GM12878 (cell line): ENCODE results near the gene DAPK2. TPM values are rescaled to one million over a fixed set of nuclear protein-coding genes. Genes with fewer than 3 reads are reported as not detected.

Experiments
- ATAC-seq: fragments of 200-7000 bp; cut with Tn5 transposase; 3 replicates; pipeline ENCODE4 v1.9.1; 2020; ENCODE audit warnings: mild to moderate bottlenecking, moderate library complexity
- BruUV-seq: library from RNA; stranded (reverse); fragments of 400-500 nt; replicated peaks from 2 replicates; lab custom pipeline; 2021; lab: Mats Ljungman, UMichigan
- CTCF ChIA-PET: fragments of 300-600 bp; sonication (Branson Sonifier 250); formaldehyde crosslinking; extraction: SDS; loops from one replicate; lab custom pipeline; 2021; ENCODE audit warnings: inconsistent platforms; lab: Yijun Ruan, JAX
- POLR2A ChIA-PET: fragments of 350-600 bp; formaldehyde crosslinking; extraction: SDS; loops from one replicate; lab custom pipeline; 2021; ENCODE audit warnings: inconsistent platforms; lab: Charles Lee
- RAD21 ChIA-PET: fragments of 300-600 bp; sonication (Branson Sonifier 250); formaldehyde crosslinking; loops from one replicate; lab custom pipeline; 2023; ENCODE audit warnings: antibody characterized with exemption; ENCODE audit not compliant: unreplicated experiment; lab: Charles Lee
- SMC1A ChIA-PET: fragments of 300-600 bp; sonication (Branson Sonifier 250); formaldehyde crosslinking; loops from one replicate; lab custom pipeline; 2023; ENCODE audit not compliant: unreplicated experiment, uncharacterized antibody; lab: Charles Lee
- DNase-seq: peaks from one replicate; pipeline ENCODE4 v3.0.0-alpha.2; 2011; ENCODE audit warnings: low read depth, low spot score
- FAIRE-seq: peaks from 3 replicates; lab custom pipeline; 2011; peaks lifted over from hg19 to GRCh38; lab: Jason Lieb, UNC
- H2AFZ ChIP-seq: 2 replicates; pipeline ENCODE4 v1.6.0; 2011; ENCODE audit warnings: low read depth, low read length, control low read depth; ENCODE audit not compliant: control insufficient read depth
- H3K27ac ChIP-seq: 2 replicates; pipeline ENCODE4 v1.5.1; 2011; ENCODE audit warnings: control low read depth; ENCODE audit not compliant: control insufficient read depth, insufficient read depth
- H3K27me3 ChIP-seq, 2 experiments: replicated peaks in 1 of 2; 2 replicates each; pipeline versions ENCODE4 v1.6.0 to v1.6.1; 2011; ENCODE audit warnings: low read length in 1 of 2; ENCODE audit not compliant: control insufficient read depth in 2 of 2, insufficient read depth in 2 of 2
- H3K36me3 ChIP-seq, 2 experiments: 2 replicates each; pipeline ENCODE4 v1.5.1; 2011; ENCODE audit warnings: low read length in 1 of 2; ENCODE audit not compliant: control insufficient read depth in 2 of 2, insufficient read depth in 2 of 2
- H3K4me1 ChIP-seq: 2 replicates; pipeline ENCODE4 v1.6.1; 2011; ENCODE audit warnings: mild to moderate bottlenecking, low read length, moderate library complexity, mixed read lengths; ENCODE audit not compliant: control insufficient read depth, insufficient read depth
- H3K4me2 ChIP-seq: 2 replicates; pipeline ENCODE4 v1.6.0; 2011; ENCODE audit warnings: control low read depth; ENCODE audit not compliant: control insufficient read depth, insufficient read depth
- H3K4me3 ChIP-seq: fragments of 200-600 bp; sonication (generic); 2 replicates; pipeline ENCODE4 v1.5.1; 2016
- H3K79me2 ChIP-seq: 2 replicates; pipeline ENCODE4 v1.6.0; 2011; ENCODE audit warnings: low read length; ENCODE audit not compliant: control insufficient read depth, insufficient read depth
- H3K9ac ChIP-seq: 2 replicates; pipeline ENCODE4 v1.8.0; 2011; ENCODE audit warnings: low read length, control low read depth, mixed read lengths; ENCODE audit not compliant: control insufficient read depth, insufficient read depth
- H3K9me3 ChIP-seq: replicated peaks from 3 replicates; pipeline ENCODE4 v1.5.1; 2011; ENCODE audit warnings: mild to moderate bottlenecking, low read length; ENCODE audit not compliant: control insufficient read depth, insufficient read depth
- H4K20me1 ChIP-seq: 2 replicates; pipeline ENCODE4 v1.6.0; 2011; ENCODE audit not compliant: control insufficient read depth, insufficient read depth
- CHD1 ChIP-seq: IDR thresholded peaks from 2 replicates; pipeline ENCODE4 v1.6.1; 2012; ENCODE audit warnings: low read depth, low read length, improper control_type of control experiment
- E4F1 ChIP-seq: fragments of 450-650 bp; IDR thresholded peaks from 2 replicates; pipeline ENCODE4 v1.6.1; 2018; ENCODE audit warnings: borderline replicate concordance, mild to moderate bottlenecking; ENCODE audit not compliant: partially characterized antibody
- EGR1 ChIP-seq, 2 experiments: IDR thresholded peaks; 1 replicate in 1 of 2; 2 replicates in 1 of 2; pipeline ENCODE4 v1.6.1; 2011 to 2012; ENCODE audit warnings: low read depth in 2 of 2, low read length in 2 of 2, borderline replicate concordance in 1 of 2, mild to moderate bottlenecking in 1 of 2, moderate library complexity in 1 of 2
- HDAC6 ChIP-seq: fragments of 200-600 bp; sonication (generic); IDR thresholded peaks from one replicate; pipeline ENCODE4 v1.8.0; 2017; ENCODE audit warnings: antibody characterized with exemption; ENCODE audit not compliant: unreplicated experiment
- IKZF2 ChIP-seq, 2 experiments: fragments of 450-650 bp; IDR thresholded peaks; 2 replicates each; pipeline ENCODE4 v1.6.1; 2017; ENCODE audit warnings: mild to moderate bottlenecking in 2 of 2, moderate library complexity in 2 of 2
- MEF2B ChIP-seq: fragments of 450-650 bp; IDR thresholded peaks from 2 replicates; pipeline ENCODE4 v1.6.1; 2018; ENCODE audit warnings: mild to moderate bottlenecking, moderate library complexity; ENCODE audit not compliant: partially characterized antibody, poor library complexity, severe bottlenecking
- MYC ChIP-seq: IDR thresholded peaks from 2 replicates; pipeline ENCODE4 v1.6.1; 2011; ENCODE audit warnings: mild to moderate bottlenecking, low read length, moderate library complexity, inconsistent platforms; ENCODE audit not compliant: insufficient read depth, insufficient replicate concordance, insufficient read length, severe bottlenecking
- NBN ChIP-seq: fragments of 450-650 bp; IDR thresholded peaks from 2 replicates; pipeline ENCODE4 v1.6.1; 2016
- PKNOX1 ChIP-seq: fragments of 450-650 bp; IDR thresholded peaks from 2 replicates; pipeline ENCODE4 v1.6.1; 2016; ENCODE audit warnings: mild to moderate bottlenecking
- SP1 ChIP-seq: IDR thresholded peaks from one replicate; pipeline ENCODE4 v1.6.1; 2011; ENCODE audit warnings: low read depth, low read length
- WGBS: methylation state at CpG from one replicate; pipeline ENCODE4 v1.1.6; 2016; ENCODE audit warnings: low lambda C conversion rate; ENCODE audit not compliant: insufficient replicate concordance, insufficient coverage; ENCODE audit errors: missing lambda C conversion rate; 5-methylcytosine and 5-hydroxymethylcytosine counted together
- in situ Hi-C: fragments of 300-500 bp; cut with MboI; formaldehyde crosslinking; loops from 9 replicates; pipeline ENCODE4 v1.14.3; 2018; ENCODE audit warnings: mixed read lengths
- intact Hi-C: fragments of 100-400 bp; cut with micrococcal nuclease; formaldehyde crosslinking; loops from one replicate; pipeline ENCODE4 v1.14.2; 2022; ENCODE audit not compliant: unreplicated experiment
- polyA plus RNA-seq, 11 experiments: library from polyadenylated mRNA; depleted of rRNA in 4 of 11; unstranded in 6 of 11; stranded (reverse) in 5 of 11; fragments of >200 nt; fragmentation: Nextera tagmentation in 4 of 11; fragmentation: Illumina TruSeq in 1 of 11; extraction: Ambion mirVana in 4 of 11; extraction: Trizol in 1 of 11; gene quantifications; 1 replicate in 1 of 11; 2 replicates in 10 of 11; pipeline versions ENCODE4 v1.2.1 to v1.2.3, GENCODE V29; 2011 to 2016; ENCODE audit warnings: inconsistent platforms in 2 of 11, missing spikeins in 2 of 11, low read depth in 1 of 11
- total RNA-seq, 4 experiments: library from RNA; depleted of rRNA in 3 of 4; stranded (reverse); fragments of >200 nt in 3 of 4; fragmentation: Illumina TruSeq in 1 of 4; extraction: Trizol in 1 of 4; gene quantifications; 2 replicates each; pipeline versions ENCODE4 v1.2.1 to v1.2.3, GENCODE V29; 2013 to 2021

DAPK2 gene
- total and polyA plus RNA-seq, 10 of the 15 experiments (the other 5 are each of a cell fraction or from before 2014, with no cell fraction given), result 0.69 to 8.4 (median 4.1) TPM

GRCh38 chr15:63973212-63974009, 72.9 kb downstream of the DAPK2 start:
- Histone ChIP-seq H3K9me3 (no peaks in the 10 kb centered on the region), H3K27ac (peak overlapping the region; percentile 95), H4K20me1 (no peaks in the 10 kb centered on the region), H3K27me3 (no peaks in the 10 kb centered on the region), H3K4me2 (no peak overlapping the region), H3K4me3 (no peak overlapping the region), H3K9ac (no peak overlapping the region), H3K36me3 (peaks cover 4% of the 10 kb centered on the region in 2 experiments; a peak in 2 of 4 replicates), H2AFZ (no peak overlapping the region), H3K4me1 (peaks cover 47% of the 10 kb centered on the region), H3K79me2 (no peaks in the 10 kb centered on the region; the same call in 1 of the 2 replicates)
- no TSS peak for BruUV-seq
- ChIA-PET CTCF (interaction anchor here (0.6 to 7.6 kb wide), 8 partner anchors 9 to 271 kb away, joined by 3 to 70 read pairs (median 4); no protein-coding TSS in a partner anchor), RAD21 (interaction anchor here (0.7 to 7.4 kb wide), 5 partner anchors 12 to 135 kb away, joined by 3 to 102 read pairs (median 41); no protein-coding TSS in a partner anchor), POLR2A (interaction anchor here (0.6 to 1.8 kb wide), 4 partner anchors 12 to 113 kb away, joined by 3 to 5 read pairs (median 4); no protein-coding TSS in a partner anchor), SMC1A (interaction anchor here (0.6 to 7.9 kb wide), 9 partner anchors 8 to 221 kb away, joined by 3 to 58 read pairs (median 5); no protein-coding TSS in a partner anchor)
- intact Hi-C loops (no loop called here), in situ Hi-C loops (no loop called here)
- ATAC-seq, result no peak
- no peak for FAIRE-seq
- no peak for DNase-seq
- TF ChIP-seq IKZF2 (IDR thresholded peaks at IDR 0.05) (peak; percentile 24 to 33; a peak in 2 of 4 replicates), MEF2B (no peak), EGR1 (IDR thresholded peaks at IDR 0.05; ENCODE audit: borderline replicate concordance in 1 of 2, low read depth in 2 of 2, low read length in 2 of 2) (no peak)
- 48% methylated on average over 2 of the region's 2 CpGs for WGBS

GRCh38 chr15:63972801-63973200, 73.5 kb downstream of the DAPK2 start:
- Histone ChIP-seq H3K27me3 (no peaks in the 10 kb centered on the region), H2AFZ (no peak overlapping the region), H3K4me2 (no peak overlapping the region), H3K9ac (no peak overlapping the region), H3K9me3 (no peaks in the 10 kb centered on the region), H3K79me2 (no peaks in the 10 kb centered on the region; the same call in 1 of the 2 replicates), H3K27ac (peak overlapping the region; percentile 95), H3K36me3 (peaks cover 4 to 7% of the 10 kb centered on the region in 2 experiments; a peak in 3 of 4 replicates), H3K4me3 (no peak overlapping the region), H3K4me1 (peaks cover 48% of the 10 kb centered on the region), H4K20me1 (no peaks in the 10 kb centered on the region)
- intact Hi-C loops, result no loop called here
- ChIA-PET RAD21 (interaction anchor here (0.7 to 7.4 kb wide), 5 partner anchors 12 to 134 kb away, joined by 3 to 102 read pairs (median 41); no protein-coding TSS in a partner anchor), POLR2A (interaction anchor here (1.1 to 1.8 kb wide), 3 partner anchors 13 to 79 kb away, joined by 3 to 5 read pairs (median 3); no protein-coding TSS in a partner anchor), CTCF (interaction anchor here (0.6 to 7.6 kb wide), 8 partner anchors 10 to 272 kb away, joined by 3 to 70 read pairs (median 4); no protein-coding TSS in a partner anchor), SMC1A (interaction anchor here (1.2 to 7.9 kb wide), 9 partner anchors 9 to 221 kb away, joined by 3 to 58 read pairs (median 8); no protein-coding TSS in a partner anchor)
- WGBS, result 100% methylated on average over 1 of the region's 1 CpG
- in situ Hi-C loops, result no loop called here
- DNase-seq, result no peak
- BruUV-seq, result no TSS peak
- ATAC-seq, result no peak
- FAIRE-seq, result no peak
- TF ChIP-seq CHD1 (no peak), PKNOX1 (no peak), MYC (no peak), SP1 (no peak), NBN (no peak), HDAC6 (no peak), E4F1 (no peak)
